HG03097 (cell line): Measurements from ENCODE around the gene TMEM41B.
"Not testable (repeated sequence)": the region's sequence is repeated elsewhere in the genome, so short reads cannot be mapped to it uniquely, and the experiment has no call there.

Experiments
- ATAC-seq: cut with Tn5 transposase; IDR thresholded peaks from one replicate; pipeline ENCODE4 v1.9.1; 2021; ENCODE audit not compliant: unreplicated experiment, low FRiP score

TMEM41B gene

GRCh38 chr11:9263840-9264315, 50.5 kb downstream of the TMEM41B start:
- peak; percentile 82 for ATAC-seq

- ATAC-seq: not testable (repeated sequence)
Measured at GRCh38 chr11:9260838-9261146, 53.6 kb downstream of the TMEM41B start.

- no peak for ATAC-seq
Measured at GRCh38 chr11:9259981-9260837, 54.2 kb downstream of the TMEM41B start.

- ATAC-seq: not testable (repeated sequence)
Measured at GRCh38 chr11:9258279-9258678, 56.1 kb downstream of the TMEM41B start.

GRCh38 chr11:9254416-9254815, 60.0 kb downstream of the TMEM41B start:
- no peak for ATAC-seq

- no peak for ATAC-seq
Measured at GRCh38 chr11:9253086-9253485, 61.3 kb downstream of the TMEM41B start.

- ATAC-seq: no peak
Measured at GRCh38 chr11:9251311-9251710, 63.1 kb downstream of the TMEM41B start.

GRCh38 chr11:9250139-9250582, 64.2 kb downstream of the TMEM41B start:
- ATAC-seq: no peak

- ATAC-seq: no peak
Measured at GRCh38 chr11:9249252-9249651, 65.1 kb downstream of the TMEM41B start.

- no peak for ATAC-seq
Measured at GRCh38 chr11:9247863-9248262, 66.5 kb downstream of the TMEM41B start.

GRCh38 chr11:9236242-9236641, 78.2 kb downstream of the TMEM41B start:
- not testable (repeated sequence) for ATAC-seq

GRCh38 chr11:9232482-9232881, 81.9 kb downstream of the TMEM41B start:
- no peak for ATAC-seq

- no peak for ATAC-seq
Measured at GRCh38 chr11:9231848-9232177, 82.6 kb downstream of the TMEM41B start.
